Stimulated activated CD8-positive, alpha-beta memory T cell treated with anti-CD3 and anti-CD28 coated beads, Interleukin-7, amount 100 ng/mL, for 24 hours (primary cell): Measurements from ENCODE around the gene PCDHGB5.
"Not testable (repeated sequence)": the region's sequence is repeated elsewhere in the genome, so short reads cannot be mapped to it uniquely, and the experiment has no call there.

Experiments used
- DNase-seq: peaks from one replicate; pipeline ENCODE4 v3.0.0-alpha.2; 2020; ENCODE audit warnings: low read depth

The PCDHGB5 gene

GRCh38 chr5:141382469-141383294 lies 15.1 kb upstream of the PCDHGB5 start, which contains the start of gene PCDHGA7:
Gene PCDHGA7, plus strand, starts transcription at chr5:141382742. Its CDS starts 158 bp downstream, at chr5:141382900.
- DNase-seq = no peak

- DNase-seq = no peak
These were observed 14.4 kb upstream of the PCDHGB5 start for GRCh38 chr5:141383345-141383744.

GRCh38 chr5:141384471-141385267 lies 13.1 kb upstream of the PCDHGB5 start:
- no peak for DNase-seq

- not testable (repeated sequence) for DNase-seq
These were observed 10.0 kb upstream of the PCDHGB5 start, which contains the start of gene PCDHGB4 for GRCh38 chr5:141387557-141388311. Gene PCDHGB4, plus strand, starts transcription at chr5:141387698. Its CDS starts 187 bp downstream, at chr5:141387885.

- DNase-seq = no peak
These were observed 9.1 kb upstream of the PCDHGB5 start for GRCh38 chr5:141388661-141389060.

GRCh38 chr5:141389153-141390042 lies 8.3 kb upstream of the PCDHGB5 start:
- DNase-seq = no peak

- no peak for DNase-seq
These were observed 5.1 kb upstream of the PCDHGB5 start, which contains the start of gene PCDHGA8 for GRCh38 chr5:141392429-141393198. Gene PCDHGA8, plus strand, starts transcription at chr5:141392633. Its CDS starts 181 bp downstream, at chr5:141392814.

- no peak for DNase-seq
These were observed 4.5 kb upstream of the PCDHGB5 start for GRCh38 chr5:141393267-141393666.

GRCh38 chr5:141394401-141395187 lies 3.2 kb upstream of the PCDHGB5 start:
- DNase-seq = not testable (repeated sequence)

- no peak for DNase-seq
These were observed 861 bp downstream of the PCDHGB5 start for GRCh38 chr5:141398608-141399007.

GRCh38 chr5:141399555-141400258 lies 2.0 kb downstream of the PCDHGB5 start:
- no peak for DNase-seq

- DNase-seq = no peak
These were observed 5.0 kb downstream of the PCDHGB5 start, which contains the start of gene PCDHGA9 for GRCh38 chr5:141402553-141403243. Gene PCDHGA9, plus strand, starts transcription at chr5:141402778. Its CDS starts 175 bp downstream, at chr5:141402953.

- DNase-seq = no peak
These were observed 5.6 kb downstream of the PCDHGB5 start for GRCh38 chr5:141403387-141403786.

- DNase-seq = not testable (repeated sequence)
These were observed 10.2 kb downstream of the PCDHGB5 start, which contains the start of gene PCDHGB6 for GRCh38 chr5:141407790-141408505. Gene PCDHGB6, plus strand, starts transcription at chr5:141408021. Its CDS starts 182 bp downstream, at chr5:141408203.

- DNase-seq = no peak
These were observed 12.0 kb downstream of the PCDHGB5 start for GRCh38 chr5:141409598-141410306.

GRCh38 chr5:141411575-141411974 lies 13.8 kb downstream of the PCDHGB5 start:
- no peak for DNase-seq
